COLO829 (cell line): ENCODE data around the gene ZNF77.
"Not testable (repeated sequence)": the region's sequence is repeated elsewhere in the genome, so short reads cannot be mapped to it uniquely, and the experiment has no call there.

Experiments used
- DNase-seq: peaks from one replicate; pipeline ENCODE4 v3.0.0; 2012; ENCODE audit warnings: low spot score

Gene ZNF77

GRCh38 chr19:2917275-2918184, 27.2 kb downstream of the ZNF77 start:
- no peak for DNase-seq

GRCh38 chr19:2912306-2912705, 32.5 kb downstream of the ZNF77 start:
- no peak for DNase-seq

GRCh38 chr19:2906631-2907195, 38.1 kb downstream of the ZNF77 start:
- DNase-seq: no peak

DNA sequence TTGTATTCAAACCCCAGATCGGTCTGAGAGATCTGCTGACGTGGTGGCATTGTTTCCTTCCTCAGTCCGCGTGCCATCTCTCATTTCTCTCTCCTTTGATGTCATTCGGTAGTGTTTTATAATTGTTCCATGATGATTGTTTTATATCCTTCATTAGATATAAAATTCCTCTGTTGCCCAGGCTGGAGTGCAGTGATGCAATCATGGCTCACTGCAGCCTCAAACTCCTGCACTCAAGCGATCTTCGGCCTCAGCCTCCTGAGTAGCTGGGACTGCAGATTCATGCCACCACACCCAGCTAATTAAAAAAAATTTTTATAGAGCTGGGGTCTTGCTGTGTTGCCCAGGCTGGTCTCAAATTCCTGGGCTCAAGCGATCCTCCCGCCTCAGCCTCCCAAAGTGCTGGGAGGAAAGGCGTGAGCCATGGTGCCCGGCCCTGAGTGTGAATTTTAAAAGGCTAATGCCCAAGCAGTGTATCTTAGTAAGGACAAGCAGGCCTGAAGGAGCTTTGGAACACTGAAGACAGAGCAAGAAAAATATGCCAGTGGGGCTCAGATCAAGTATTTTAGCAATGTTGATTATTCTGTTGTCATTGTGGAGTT, 38.8 kb downstream of the ZNF77 start:
- DNase-seq: no peak

DNA sequence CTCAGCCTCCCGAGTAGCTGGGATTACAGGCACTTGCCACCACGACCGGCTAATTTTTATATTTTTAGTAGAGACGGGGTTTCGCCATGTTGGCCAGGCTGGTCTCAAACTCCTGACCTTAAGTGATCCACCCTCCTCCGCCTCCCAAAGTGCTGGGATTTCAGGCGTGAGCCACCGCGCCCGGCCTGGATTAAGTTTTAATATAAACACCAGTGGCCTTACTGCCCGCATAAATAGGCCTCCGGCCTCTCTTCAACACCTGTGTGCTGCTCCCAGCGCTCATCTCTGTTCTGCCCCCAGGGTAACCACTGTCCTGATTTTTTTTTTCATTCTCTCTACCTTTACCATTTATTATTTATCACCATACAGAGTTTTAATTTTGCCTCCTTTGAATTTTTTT, 41.4 kb downstream of the ZNF77 start:
- not testable (repeated sequence) for DNase-seq

DNA sequence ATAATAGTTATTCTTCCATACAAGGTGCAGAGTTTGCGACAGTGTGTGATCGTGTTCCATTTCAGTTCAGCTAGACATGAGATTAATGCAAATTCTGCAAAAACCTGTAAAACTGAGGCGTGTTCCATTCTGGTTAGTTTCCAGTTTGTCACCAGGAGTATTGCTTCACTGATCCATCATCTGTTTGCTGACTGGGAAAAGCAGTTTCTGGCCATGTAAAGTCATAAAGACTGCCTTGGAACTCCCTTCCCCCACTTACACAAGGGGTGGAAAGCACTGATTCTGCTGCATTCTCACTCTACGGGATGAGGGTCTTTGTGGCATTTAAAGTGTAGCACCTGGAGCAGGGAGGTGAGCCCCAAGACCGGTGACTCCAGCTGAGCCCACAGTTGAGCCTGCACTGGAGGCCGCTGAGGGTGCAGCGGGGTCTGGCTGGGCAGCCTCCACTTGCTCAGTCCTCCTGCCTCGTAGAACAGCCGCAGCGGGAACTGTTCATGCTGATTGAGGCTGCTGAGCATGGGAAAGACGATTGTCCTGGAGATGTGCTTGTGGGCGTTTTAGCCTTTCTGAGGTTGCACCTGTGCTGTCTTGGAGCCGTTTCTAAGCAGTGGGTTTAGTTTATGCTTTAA, 42.1 kb downstream of the ZNF77 start:
- DNase-seq: no peak

DNA sequence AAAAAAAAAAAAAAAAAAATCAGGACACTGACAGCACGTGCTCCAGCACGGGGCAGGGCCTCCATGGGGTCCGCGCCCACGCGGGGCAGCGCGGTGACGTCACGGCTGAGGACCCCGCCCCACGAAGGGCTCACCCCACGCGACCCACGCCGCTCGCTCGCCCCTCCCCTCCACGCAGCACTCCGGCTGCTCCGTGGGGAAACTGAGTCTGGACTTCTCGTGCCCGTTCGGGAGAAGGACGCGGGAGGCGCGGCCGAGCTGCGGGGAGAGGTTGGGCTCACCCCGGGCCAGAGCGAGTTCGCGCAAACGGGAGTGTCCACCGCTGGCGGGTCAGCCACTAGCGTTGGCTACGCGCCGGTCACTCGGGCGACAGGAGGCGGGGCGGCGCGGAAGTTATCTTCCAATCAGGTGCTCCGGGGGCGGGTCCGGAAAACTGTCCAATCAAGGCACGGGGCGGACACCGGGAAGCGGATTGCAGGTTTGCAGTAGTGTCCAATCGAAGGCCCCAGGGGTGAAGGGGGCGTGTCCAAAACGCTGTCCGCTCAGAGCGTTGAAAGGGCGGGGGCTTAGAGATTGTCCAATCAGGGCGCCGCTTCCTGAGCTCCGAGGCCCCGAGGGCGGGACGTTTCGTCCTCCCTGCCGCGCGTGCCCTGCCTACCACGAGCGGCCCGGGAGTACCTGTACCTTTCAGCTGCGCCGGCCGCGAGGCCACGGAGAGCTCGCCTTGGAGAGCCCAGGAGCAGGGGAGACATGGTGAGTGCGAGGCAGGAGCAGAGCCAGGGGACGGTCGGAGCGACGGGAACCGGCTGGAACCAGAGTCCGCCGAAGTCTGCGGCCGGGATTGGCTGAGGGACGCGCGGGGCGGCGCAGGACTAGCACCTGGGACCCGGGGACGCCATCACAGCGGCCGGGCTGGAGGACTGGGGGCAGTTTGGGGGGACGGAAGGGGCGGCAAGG, 44.2 kb downstream of the ZNF77 start, which contains the start of gene ZNF57:
Gene ZNF57, plus strand, starts transcription at position 633 of the 957 bp plus-strand sequence. Its CDS starts 118 bp downstream, at position 751.
- DNase-seq: peak; percentile 98

- DNase-seq: no peak
Measured at GRCh38 chr19:2896694-2897093, 48.1 kb downstream of the ZNF77 start.

DNA sequence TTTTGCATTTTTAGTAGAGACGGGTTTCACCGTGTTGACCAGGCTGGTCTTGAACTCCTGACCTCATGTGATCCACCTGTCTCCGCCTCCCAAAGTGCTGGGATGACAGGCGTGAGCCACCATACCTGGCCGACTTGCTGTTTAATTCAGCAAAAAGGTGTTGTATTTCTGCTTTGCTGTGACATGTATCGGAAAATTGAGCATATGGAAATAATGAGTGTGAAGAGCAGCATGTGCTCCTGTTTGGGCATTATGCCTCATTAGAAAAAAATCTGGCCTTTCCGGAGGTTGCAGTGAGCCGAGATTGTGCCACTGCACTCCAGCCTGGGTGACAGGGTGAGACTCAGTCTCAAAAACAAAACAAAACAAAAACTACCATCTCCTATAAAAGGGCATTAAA, 54.2 kb downstream of the ZNF77 start:
- not testable (repeated sequence) for DNase-seq

DNA sequence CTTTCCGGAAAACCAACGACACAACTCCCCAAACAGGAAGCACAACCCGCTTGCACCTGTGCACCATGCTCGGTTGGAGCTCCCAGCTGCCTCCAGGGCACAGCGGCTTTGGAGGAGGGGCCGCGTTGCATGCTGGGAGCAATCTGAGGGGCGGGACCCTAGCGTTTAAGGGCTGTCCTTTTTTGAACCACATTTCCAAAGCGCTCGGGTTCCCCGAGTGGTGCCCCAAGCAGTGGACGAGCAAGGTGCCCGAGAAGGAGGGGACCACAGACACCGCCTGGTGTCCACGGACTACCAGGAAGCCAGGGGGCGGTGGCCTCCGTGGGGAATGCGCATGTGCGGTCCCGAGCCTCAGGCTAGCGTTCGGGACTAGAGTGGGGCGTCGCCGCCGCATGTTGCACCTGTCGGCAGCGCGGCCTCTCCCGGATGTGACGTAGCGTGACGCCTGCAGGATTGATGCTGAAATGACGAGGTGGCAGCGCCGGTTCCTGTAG, 56.0 kb downstream of the ZNF77 start:
- DNase-seq: no peak

DNA sequence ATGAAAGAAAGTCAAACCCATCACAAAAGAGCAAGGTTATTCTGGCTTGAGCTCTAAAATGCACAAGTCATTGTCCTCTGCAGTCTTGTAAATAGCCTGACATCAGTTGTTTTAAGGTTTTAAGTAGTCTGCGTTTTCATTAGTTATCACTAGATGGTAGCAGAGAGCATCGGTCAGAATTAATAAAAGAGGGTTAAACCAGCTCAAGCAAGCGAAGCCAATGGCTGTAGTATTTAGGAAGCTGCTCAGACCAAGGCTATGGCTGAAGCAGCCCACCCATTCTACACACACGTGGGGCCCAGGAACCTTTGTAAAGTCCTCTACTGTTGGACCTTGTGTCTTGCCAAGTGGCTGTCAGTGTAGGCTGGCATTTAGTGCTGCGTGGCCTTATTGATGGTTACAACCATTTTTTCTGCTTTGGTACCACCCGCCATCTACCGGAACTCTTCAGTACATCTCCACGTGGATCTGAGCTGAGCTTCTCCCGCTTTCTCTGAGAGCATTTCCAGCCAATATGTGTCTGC, 57.3 kb downstream of the ZNF77 start:
- DNase-seq: peak; percentile 73

GRCh38 chr19:2885736-2886135, 59.0 kb downstream of the ZNF77 start:
- no peak for DNase-seq

DNA sequence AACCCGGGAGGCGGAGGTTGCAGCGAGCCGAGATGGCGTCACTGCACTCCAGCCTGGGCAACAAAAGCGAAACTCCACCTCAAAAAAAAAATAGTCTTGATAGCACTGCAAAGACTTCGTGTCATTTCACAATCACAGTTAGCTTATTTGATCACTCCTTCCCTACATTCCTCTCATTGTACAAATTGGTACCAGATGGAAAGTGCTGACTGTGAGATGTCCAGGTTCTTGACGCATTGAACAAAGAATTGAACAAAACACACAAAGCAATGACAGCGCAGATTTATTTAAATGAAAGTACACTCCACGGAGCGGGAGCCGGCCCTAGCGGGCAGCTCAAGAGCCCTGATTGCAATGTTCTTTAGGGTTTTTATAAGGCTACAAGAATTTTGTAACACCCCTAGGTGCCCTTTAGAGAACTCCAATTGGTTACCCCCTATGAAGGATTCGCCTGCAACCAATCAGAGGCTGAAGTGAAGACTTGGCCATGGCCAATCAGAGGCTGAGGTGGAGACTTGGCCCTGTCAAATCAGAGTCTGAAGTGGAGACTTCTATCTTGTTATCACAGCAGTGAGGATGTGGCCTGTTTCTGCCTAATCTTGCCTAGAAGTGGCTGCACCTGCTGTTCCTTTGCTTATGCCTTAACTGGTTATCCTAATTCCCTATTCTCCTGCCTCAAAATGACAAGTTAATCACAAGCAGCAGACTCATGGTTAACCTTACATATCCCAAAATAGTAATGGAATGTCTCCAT, 60.9 kb downstream of the ZNF77 start:
- DNase-seq: no peak
